Adrenal gland (tissue), 12 donors: ENCODE results near the gene STOM. TPM values are rescaled to one million over a fixed set of nuclear protein-coding genes. Genes with fewer than 3 reads are reported as not detected.

ENCODE experiments used
- DNase-seq, 7 donors: peaks; one replicate each; pipeline ENCODE4 v3.0.0-alpha.2; 2019 to 2020
- H3K27ac ChIP-seq, 5 donors: fragments of 200-600 bp; sonication (generic) in 4 of 5; 1 replicate in 3 of 5; 2 replicates in 2 of 5; pipeline versions ENCODE4 v1.5.1 to v1.8.0; 2016 to 2020; ENCODE audit warnings: mild to moderate bottlenecking in 1 of 5
- H3K27me3 ChIP-seq: fragments of 200-600 bp; 2 replicates; pipeline ENCODE4 v1.8.0; 2021
- H3K36me3 ChIP-seq, 2 donors: fragments of 200-600 bp; replicated peaks in 1 of 2; 1 replicate in 1 of 2; 2 replicates in 1 of 2; pipeline versions ENCODE4 v1.5.1 to v1.8.0; 2018 to 2022
- H3K4me1 ChIP-seq, 2 donors: fragments of 200-600 bp; replicated peaks in 1 of 2; 1 replicate in 1 of 2; 2 replicates in 1 of 2; pipeline versions ENCODE4 v1.5.1 to v1.8.0; 2018 to 2021
- H3K4me3 ChIP-seq, 4 donors: fragments of 200-600 bp; sonication (generic) in 3 of 4; one replicate each; pipeline ENCODE4 v1.5.1; 2016 to 2018
- H3K9me3 ChIP-seq, 3 donors: fragments of 200-600 bp; sonication (generic) in 1 of 3; replicated peaks in 1 of 3; 1 replicate in 2 of 3; 2 replicates in 1 of 3; pipeline versions ENCODE4 v1.5.1 to v1.8.0; 2016 to 2021
- POLR2A ChIP-seq, 2 donors: fragments of 450-650 bp; IDR thresholded peaks; one replicate each; pipeline ENCODE4 v1.6.1; 2017; ENCODE audit warnings: antibody characterized with exemption in 2 of 2, mild to moderate bottlenecking in 2 of 2, moderate library complexity in 1 of 2
- WGBS, 4 donors: extraction: QIAGEN DNeasy Blood & Tissue Kit in 2 of 4; methylation state at CpG; one replicate each; pipeline versions ENCODE4 v1.1.5 to v1.1.7; 2013 to 2017; 5-methylcytosine and 5-hydroxymethylcytosine counted together
- intact Hi-C, 2 donors: fragments of 100-400 bp; cut with DNase I; formaldehyde crosslinking; loops; one replicate each; pipeline versions ENCODE4 v1.14.1 to v1.15.0; 2022 to 2023
- polyA plus RNA-seq, 3 donors: library from polyadenylated mRNA; stranded (reverse); fragments of 200-250 nt in 2 of 3; fragments of 350-450 nt in 1 of 3; fragmentation: Illumina TruSeq in 1 of 3; extraction: RNeasy Lipid Tissue Mini Kit (QIAGEN cat#74804) in 1 of 3; gene quantifications; one replicate each; pipeline ENCODE4 v1.2.3, GENCODE V29; 2013 to 2014
- total RNA-seq, 9 donors: library from RNA; depleted of rRNA in 4 of 9; stranded (reverse); fragments of >200 nt in 4 of 9; fragments of 120-200 nt in 1 of 9; fragmentation: NEBNext Ultra II Directional in 1 of 9; extraction: Animal tissue kit (Norgen Biotek cat#: 25700) in 1 of 9; gene quantifications; one replicate each; pipeline versions ENCODE4 v1.1.0 to v1.2.4, GENCODE V29; 2013 to 2023
- TF ChIP-seq, protein P1 (sequence below), 6 experiments: fragments of 450-650 bp in 4 of 6; fragments of 200-600 bp in 2 of 6; sonication (generic) in 1 of 6; IDR thresholded peaks; 1 replicate in 5 of 6; 2 replicates in 1 of 6; pipeline versions ENCODE4 v1.5.1 to v1.8.0; 2016 to 2021; ENCODE audit warnings: antibody characterized with exemption in 6 of 6, mild to moderate bottlenecking in 2 of 6, moderate library complexity in 1 of 6
- donor health status: healthy with polysubstance abuse.
- donor health status: Bipolar disorder and iron deficiency.
- donor health status: DM: yes; HTN: yes; CAD: no.
- donor health status: DM: no; HTN: no; CAD: no.
- donor health status: DM: no; HTN: no; CAD: no.
- donor health status: DM: yes; HTN: yes; CAD: no.

Gene STOM
- total and polyA plus RNA-seq, 12 donors: 104 to 427 (median 211) TPM

DNA sequence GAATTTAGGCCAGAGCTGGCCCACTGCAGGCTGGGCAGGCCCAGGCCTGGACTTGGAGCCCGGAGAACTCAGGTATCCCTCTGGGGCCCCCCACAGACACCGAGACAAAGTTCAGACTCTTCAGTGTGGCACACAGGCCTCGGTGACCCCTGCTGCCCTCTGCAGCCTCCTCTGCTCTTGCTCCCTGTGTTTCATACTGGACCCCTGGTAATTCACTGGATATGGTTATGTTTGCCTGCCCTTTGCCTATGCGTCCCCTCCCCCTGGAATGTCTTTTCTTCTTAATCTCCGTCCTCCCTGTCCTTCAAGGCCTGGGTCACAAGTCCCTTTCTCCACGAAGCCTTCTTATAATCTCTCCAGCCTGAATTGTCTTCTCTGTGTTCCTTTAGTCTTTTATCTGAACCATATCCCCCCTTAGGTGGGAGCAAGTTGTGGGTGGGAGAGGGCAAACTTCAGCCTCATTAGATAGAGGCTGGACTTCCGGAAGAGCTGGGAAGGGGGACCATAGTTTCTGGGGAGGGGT is 72.0 kb downstream of the STOM start:
- H3K27me3 ChIP-seq: no peaks in the 10 kb centered on the region
- no peaks in the 10 kb centered on the region for H3K9me3 ChIP-seq
- peak in 1 of 7 donors; percentile 48 for DNase-seq
- H3K27ac ChIP-seq: peak overlapping the region in 3 of 5 donors; percentile 43 to 81 (median 51)
- intact Hi-C loops: no loop called here
- 83 to 87% (median 85%) methylated on average over 7 of the region's 7 CpGs for WGBS, 4 donors
- peaks cover 0 to 12% of the 10 kb centered on the region in 2 donors for H3K36me3 ChIP-seq
- TF ChIP-seq, protein P1, sequence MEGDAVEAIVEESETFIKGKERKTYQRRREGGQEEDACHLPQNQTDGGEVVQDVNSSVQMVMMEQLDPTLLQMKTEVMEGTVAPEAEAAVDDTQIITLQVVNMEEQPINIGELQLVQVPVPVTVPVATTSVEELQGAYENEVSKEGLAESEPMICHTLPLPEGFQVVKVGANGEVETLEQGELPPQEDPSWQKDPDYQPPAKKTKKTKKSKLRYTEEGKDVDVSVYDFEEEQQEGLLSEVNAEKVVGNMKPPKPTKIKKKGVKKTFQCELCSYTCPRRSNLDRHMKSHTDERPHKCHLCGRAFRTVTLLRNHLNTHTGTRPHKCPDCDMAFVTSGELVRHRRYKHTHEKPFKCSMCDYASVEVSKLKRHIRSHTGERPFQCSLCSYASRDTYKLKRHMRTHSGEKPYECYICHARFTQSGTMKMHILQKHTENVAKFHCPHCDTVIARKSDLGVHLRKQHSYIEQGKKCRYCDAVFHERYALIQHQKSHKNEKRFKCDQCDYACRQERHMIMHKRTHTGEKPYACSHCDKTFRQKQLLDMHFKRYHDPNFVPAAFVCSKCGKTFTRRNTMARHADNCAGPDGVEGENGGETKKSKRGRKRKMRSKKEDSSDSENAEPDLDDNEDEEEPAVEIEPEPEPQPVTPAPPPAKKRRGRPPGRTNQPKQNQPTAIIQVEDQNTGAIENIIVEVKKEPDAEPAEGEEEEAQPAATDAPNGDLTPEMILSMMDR (IDR thresholded peaks at IDR 0.05): no peak
- no peak for TF ChIP-seq POLR2A (IDR thresholded peaks at IDR 0.05)
- H3K4me1 ChIP-seq: peaks cover 21 to 72% of the 10 kb centered on the region in 2 donors
- H3K4me3 ChIP-seq: no peak overlapping the region

- no peaks in the 10 kb centered on the region for H3K27me3 ChIP-seq
- no peak for DNase-seq
- peaks cover 21 to 72% of the 10 kb centered on the region in 2 donors for H3K4me1 ChIP-seq
- peak overlapping the region in 2 of 5 donors; percentile 51 to 81 for H3K27ac ChIP-seq
- peaks cover 0 to 6% of the 10 kb centered on the region in 2 donors for H3K36me3 ChIP-seq
- intact Hi-C loops: no loop called here
- no peaks in the 10 kb centered on the region for H3K9me3 ChIP-seq
- TF ChIP-seq, protein P1 (IDR thresholded peaks at IDR 0.05): no peak
- no peak for TF ChIP-seq POLR2A (IDR thresholded peaks at IDR 0.05)
- H3K4me3 ChIP-seq: no peak overlapping the region
- 51 to 66% (median 64%) methylated on average over 4 of the region's 4 CpGs for WGBS, 4 donors
These were observed 72.7 kb downstream of the STOM start for GRCh38 chr9:121297389-121297788.

- peak overlapping the region in 2 of 5 donors; percentile 40 to 81 for H3K27ac ChIP-seq
- TF ChIP-seq, protein P1 (IDR thresholded peaks at IDR 0.05): no peak
- 63 to 76% (median 70%) methylated on average over 3 to 7 of the region's 7 CpGs for WGBS, 4 donors
- H3K9me3 ChIP-seq: no peaks in the 10 kb centered on the region
- DNase-seq: peak in 1 of 7 donors; percentile 45
- H3K4me1 ChIP-seq: peaks cover 21 to 72% of the 10 kb centered on the region in 2 donors
- no peaks in the 10 kb centered on the region for H3K36me3 ChIP-seq
- H3K27me3 ChIP-seq: no peaks in the 10 kb centered on the region
- intact Hi-C loops: no loop called here
- no peak overlapping the region for H3K4me3 ChIP-seq
These were observed 73.6 kb downstream of the STOM start for GRCh38 chr9:121296213-121297127.

DNA sequence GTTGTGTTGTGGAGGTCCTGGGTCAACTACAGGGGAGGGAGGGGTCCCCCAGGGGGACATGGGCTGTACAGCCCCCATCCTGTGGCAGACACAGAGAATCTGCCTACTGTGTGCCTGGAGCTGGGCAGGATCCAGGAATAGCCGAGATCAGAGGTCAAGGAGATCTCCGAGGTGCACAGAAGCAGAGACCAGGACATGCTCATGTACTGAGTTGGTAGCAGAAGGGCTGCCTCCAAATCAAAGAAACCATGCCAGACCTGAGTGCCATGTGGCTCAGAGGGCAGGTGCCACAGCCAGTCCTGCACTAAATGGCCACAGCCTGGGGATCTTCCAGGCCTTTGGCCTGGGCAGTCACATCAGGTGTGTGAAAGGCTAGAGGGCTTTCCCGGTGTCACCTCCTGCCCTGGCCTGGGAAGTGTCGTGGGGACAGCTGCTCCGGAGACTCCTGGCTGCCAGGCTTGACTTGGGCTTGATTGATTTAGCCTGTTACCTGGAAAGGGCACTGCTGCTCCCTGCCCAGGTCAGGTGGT is 74.3 kb downstream of the STOM start:
- WGBS, 4 donors: 61 to 83% (median 72%) methylated on average over 2 to 5 of the region's 5 CpGs

More for the DNA sequence above, 74.3 kb downstream of the STOM start:
- H3K27ac ChIP-seq: peak overlapping the region in 2 of 5 donors; percentile 40 to 81
- H3K36me3 ChIP-seq: no peaks in the 10 kb centered on the region
- DNase-seq: no peak
- peaks cover 21 to 70% of the 10 kb centered on the region in 2 donors for H3K4me1 ChIP-seq
- no peaks in the 10 kb centered on the region for H3K27me3 ChIP-seq
- TF ChIP-seq POLR2A (IDR thresholded peaks at IDR 0.05): no peak
- TF ChIP-seq, protein P1 (IDR thresholded peaks at IDR 0.05): no peak
- intact Hi-C loops: no loop called here
- H3K9me3 ChIP-seq: no peaks in the 10 kb centered on the region
- H3K4me3 ChIP-seq: no peak overlapping the region
